Nephron (organoid): Measurements from ENCODE around the gene NEURL1.
"Not testable (repeated sequence)": the region's sequence is repeated elsewhere in the genome, so short reads cannot be mapped to it uniquely, and the experiment has no call there.

ENCODE experiments used
- H3K27ac Mint-ChIP-seq, 3 experiments: 2 replicates each; pipeline ENCODE4 v1.8.0; 2020; ENCODE audit warnings: mixed read lengths in 3 of 3, mild to moderate bottlenecking in 2 of 3, moderate library complexity in 1 of 3
- H3K27me3 Mint-ChIP-seq: 2 replicates; pipeline ENCODE4 v1.8.0; 2021; ENCODE audit warnings: low read depth, mild to moderate bottlenecking, moderate library complexity, mixed read lengths
- H3K36me3 Mint-ChIP-seq: 2 replicates; pipeline ENCODE4 v1.8.0; 2020; ENCODE audit warnings: low read depth, mixed read lengths
- H3K4me1 Mint-ChIP-seq: 2 replicates; pipeline ENCODE4 v1.8.0; 2020; ENCODE audit warnings: mixed read lengths
- H3K4me3 Mint-ChIP-seq, 3 experiments: 2 replicates each; pipeline ENCODE4 v1.8.0; 2020; ENCODE audit warnings: mild to moderate bottlenecking in 3 of 3, mixed read lengths in 3 of 3, moderate library complexity in 2 of 3
- H3K9me3 Mint-ChIP-seq: 2 replicates; pipeline ENCODE4 v1.8.0; 2020; ENCODE audit warnings: mixed read lengths
- TF ChIP-seq, protein P1 (sequence below), 3 experiments: fragments of 200-600 bp; sonication (generic); IDR thresholded peaks; one replicate each; pipeline ENCODE4 v1.5.0; 2021; ENCODE audit warnings: antibody characterized with exemption in 3 of 3; ENCODE audit not compliant: unreplicated experiment in 3 of 3

The NEURL1 gene

DNA sequence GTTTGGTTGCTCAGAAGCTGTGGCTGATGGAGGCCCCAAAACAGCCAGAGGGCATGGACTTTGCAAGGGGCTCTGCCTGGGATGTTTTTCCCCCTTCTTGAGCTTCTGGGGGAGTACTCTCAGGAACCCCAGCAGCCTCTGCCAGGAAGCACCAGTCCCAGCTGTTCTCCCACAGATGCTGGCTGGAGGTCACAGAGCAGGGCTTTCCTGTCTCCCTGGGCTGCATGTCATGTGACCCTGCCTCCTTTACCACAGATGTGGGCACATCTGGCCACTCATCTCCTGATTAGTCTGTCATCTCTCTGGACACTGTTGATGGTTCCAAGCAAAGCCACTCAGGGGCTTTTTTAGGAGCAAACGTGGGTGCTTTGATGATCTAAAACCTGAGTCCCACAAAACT is 136.7 kb downstream of the NEURL1 start:
- TF ChIP-seq, protein P1, sequence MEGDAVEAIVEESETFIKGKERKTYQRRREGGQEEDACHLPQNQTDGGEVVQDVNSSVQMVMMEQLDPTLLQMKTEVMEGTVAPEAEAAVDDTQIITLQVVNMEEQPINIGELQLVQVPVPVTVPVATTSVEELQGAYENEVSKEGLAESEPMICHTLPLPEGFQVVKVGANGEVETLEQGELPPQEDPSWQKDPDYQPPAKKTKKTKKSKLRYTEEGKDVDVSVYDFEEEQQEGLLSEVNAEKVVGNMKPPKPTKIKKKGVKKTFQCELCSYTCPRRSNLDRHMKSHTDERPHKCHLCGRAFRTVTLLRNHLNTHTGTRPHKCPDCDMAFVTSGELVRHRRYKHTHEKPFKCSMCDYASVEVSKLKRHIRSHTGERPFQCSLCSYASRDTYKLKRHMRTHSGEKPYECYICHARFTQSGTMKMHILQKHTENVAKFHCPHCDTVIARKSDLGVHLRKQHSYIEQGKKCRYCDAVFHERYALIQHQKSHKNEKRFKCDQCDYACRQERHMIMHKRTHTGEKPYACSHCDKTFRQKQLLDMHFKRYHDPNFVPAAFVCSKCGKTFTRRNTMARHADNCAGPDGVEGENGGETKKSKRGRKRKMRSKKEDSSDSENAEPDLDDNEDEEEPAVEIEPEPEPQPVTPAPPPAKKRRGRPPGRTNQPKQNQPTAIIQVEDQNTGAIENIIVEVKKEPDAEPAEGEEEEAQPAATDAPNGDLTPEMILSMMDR (IDR thresholded peaks at IDR 0.05; ENCODE audit: unreplicated experiment in 3 of 3): no peak
- no peak overlapping the region for H3K27ac Mint-ChIP-seq
- H3K9me3 Mint-ChIP-seq: no peaks in the 10 kb centered on the region
- H3K36me3 Mint-ChIP-seq: peaks cover 18% of the 10 kb centered on the region
- H3K27me3 Mint-ChIP-seq: no peaks in the 10 kb centered on the region
- no peak overlapping the region for H3K4me3 Mint-ChIP-seq
- H3K4me1 Mint-ChIP-seq: peaks cover 6% of the 10 kb centered on the region

DNA sequence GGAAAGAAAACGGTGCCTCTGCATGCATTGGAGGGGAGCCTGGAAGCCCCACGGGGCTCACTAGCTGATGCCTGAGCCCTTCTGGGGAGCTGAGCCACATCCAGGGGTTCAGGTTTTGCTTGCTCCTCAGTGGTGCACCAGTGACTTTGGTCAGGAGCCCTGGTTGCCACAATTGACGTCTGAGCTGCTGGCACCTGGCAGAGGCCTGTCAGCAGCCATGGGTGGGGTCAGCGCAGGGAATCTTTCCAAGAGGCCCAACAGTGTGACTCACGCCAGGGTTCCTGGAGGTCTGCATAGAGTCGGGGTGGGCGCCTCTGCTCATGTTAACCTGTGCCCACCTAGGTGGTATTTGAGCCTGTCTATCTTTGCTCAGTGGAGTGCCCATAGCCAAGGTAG is 138.7 kb downstream of the NEURL1 start:
- H3K27me3 Mint-ChIP-seq: no peaks in the 10 kb centered on the region
- H3K27ac Mint-ChIP-seq: no peak overlapping the region
- H3K36me3 Mint-ChIP-seq: peaks cover 13% of the 10 kb centered on the region
- TF ChIP-seq, protein P1 (IDR thresholded peaks at IDR 0.05; ENCODE audit: unreplicated experiment in 3 of 3): no peak
- no peaks in the 10 kb centered on the region for H3K9me3 Mint-ChIP-seq
- H3K4me3 Mint-ChIP-seq: no peak overlapping the region
- H3K4me1 Mint-ChIP-seq: peaks cover 19% of the 10 kb centered on the region

DNA sequence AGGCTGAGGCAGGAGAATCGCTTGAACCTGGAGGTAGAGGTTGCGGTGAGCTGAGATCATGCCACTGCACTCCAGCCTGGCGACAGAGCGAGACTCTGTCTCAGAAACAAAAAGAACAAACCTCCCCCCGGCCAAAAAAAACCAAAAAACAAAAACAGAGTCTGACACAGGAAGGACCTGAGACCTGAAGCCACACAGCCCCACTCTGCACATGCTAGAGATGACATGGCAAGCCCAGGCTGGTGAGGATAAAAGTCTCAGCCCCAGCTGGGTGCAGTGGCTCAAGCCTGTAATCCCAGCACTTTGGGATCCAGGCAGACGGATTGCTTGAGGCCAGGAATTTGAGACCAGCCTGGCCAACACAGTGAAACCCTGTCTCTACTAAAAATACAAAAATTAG is 139.4 kb downstream of the NEURL1 start:
- H3K27me3 Mint-ChIP-seq, H3K9me3 Mint-ChIP-seq, H3K27ac Mint-ChIP-seq, H3K4me3 Mint-ChIP-seq, H3K36me3 Mint-ChIP-seq: not testable (repeated sequence)
- peaks cover 25% of the 10 kb centered on the region for H3K4me1 Mint-ChIP-seq

DNA sequence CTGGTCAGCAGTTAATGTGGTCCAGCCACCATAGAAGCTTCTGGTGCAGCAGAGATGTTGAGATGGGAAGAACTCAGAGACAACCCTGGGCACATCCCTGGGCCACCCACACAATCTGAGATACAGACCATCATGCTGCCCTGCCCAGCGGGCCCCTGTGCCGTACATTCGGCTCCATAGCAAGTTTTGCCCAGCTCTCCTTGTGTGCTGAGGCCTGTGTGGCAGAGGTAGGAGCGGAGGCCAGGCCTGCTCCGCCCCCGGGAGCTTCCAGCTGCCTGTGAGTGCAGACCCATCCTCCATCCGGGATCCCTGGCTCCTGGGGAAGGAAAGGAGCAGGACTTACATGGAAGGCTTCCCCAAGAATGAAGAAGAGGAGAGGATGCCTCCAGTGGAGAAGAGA is 140.3 kb downstream of the NEURL1 start:
- Mint-ChIP-seq H3K4me1 (peaks cover 35% of the 10 kb centered on the region), H3K27ac (peak overlapping the region in 1 of 3 experiments; percentile 61), H3K9me3 (no peaks in the 10 kb centered on the region), H3K27me3 (no peaks in the 10 kb centered on the region), H3K36me3 (peaks cover 3% of the 10 kb centered on the region), H3K4me3 (no peak overlapping the region)
- TF ChIP-seq, protein P1 (IDR thresholded peaks at IDR 0.05; ENCODE audit: unreplicated experiment in 3 of 3): no peak

DNA sequence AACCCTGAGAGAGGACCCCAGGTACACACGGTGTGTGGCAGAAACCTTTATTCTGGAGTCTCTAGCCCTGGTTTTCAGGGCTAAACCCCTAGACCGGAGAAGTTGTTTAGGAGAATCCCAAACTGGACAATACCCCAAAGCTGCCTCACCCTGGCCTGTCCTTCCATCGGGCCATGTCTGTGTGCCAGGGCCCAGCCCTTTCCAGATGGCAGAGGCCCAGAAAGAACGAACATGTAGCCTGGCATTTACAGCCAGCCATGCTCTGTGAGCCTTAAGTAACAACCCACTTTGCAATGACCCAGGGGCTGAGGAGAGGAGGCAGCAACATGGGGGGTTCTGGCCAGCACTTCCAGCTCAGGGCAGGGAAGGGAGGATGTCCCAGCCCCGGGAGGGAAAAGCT is 142.1 kb downstream of the NEURL1 start:
- H3K27ac Mint-ChIP-seq: no peak overlapping the region
- peaks cover 3% of the 10 kb centered on the region for H3K36me3 Mint-ChIP-seq
- H3K27me3 Mint-ChIP-seq: no peaks in the 10 kb centered on the region
- peaks cover 47% of the 10 kb centered on the region for H3K4me1 Mint-ChIP-seq
- H3K4me3 Mint-ChIP-seq: no peak overlapping the region
- TF ChIP-seq, protein P1 (IDR thresholded peaks at IDR 0.05; ENCODE audit: unreplicated experiment in 3 of 3): no peak
- no peaks in the 10 kb centered on the region for H3K9me3 Mint-ChIP-seq

DNA sequence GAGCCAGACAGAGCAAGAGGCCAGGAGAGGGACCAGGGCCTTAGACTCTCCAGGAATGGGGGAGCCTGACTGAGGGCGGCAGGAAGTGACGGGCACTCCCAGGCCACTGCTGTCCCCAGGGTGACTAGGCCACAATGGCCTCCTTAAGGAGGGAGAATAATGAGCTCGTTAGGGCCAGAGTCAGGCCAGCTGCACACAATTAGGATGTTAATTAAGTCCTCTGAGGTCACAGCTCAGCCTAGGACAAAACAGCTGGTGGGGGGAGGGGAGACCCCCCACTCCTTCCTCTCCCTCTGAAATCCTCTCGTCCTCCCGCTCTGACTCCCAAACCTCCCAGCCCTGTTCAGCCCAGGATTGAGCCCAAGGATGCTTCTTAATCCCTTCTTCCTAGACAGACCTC is 143.0 kb downstream of the NEURL1 start:
- H3K4me1 Mint-ChIP-seq: peaks cover 56% of the 10 kb centered on the region
- H3K36me3 Mint-ChIP-seq: peaks cover 3% of the 10 kb centered on the region
- no peaks in the 10 kb centered on the region for H3K9me3 Mint-ChIP-seq
- no peaks in the 10 kb centered on the region for H3K27me3 Mint-ChIP-seq
- H3K4me3 Mint-ChIP-seq: peak overlapping the region in 1 of 3 experiments; percentile 32
- peak overlapping the region; percentile 81 to 94 (median 88) for H3K27ac Mint-ChIP-seq
- TF ChIP-seq, protein P1 (IDR thresholded peaks at IDR 0.05; ENCODE audit: unreplicated experiment in 3 of 3): no peak
